Subcutaneous adipose tissue (tissue), 4 donors: ENCODE measurements around the gene SF3B5. TPM values are rescaled to one million over a fixed set of nuclear protein-coding genes. Genes with fewer than 3 reads are reported as not detected.

Experiments used
- CTCF ChIP-seq: fragments of 450-650 bp; IDR thresholded peaks from one replicate; pipeline ENCODE4 v1.5.1; 2016; ENCODE audit warnings: low read depth, mild to moderate bottlenecking, control low read depth, antibody characterized with exemption, moderate library complexity
- total RNA-seq, 4 donors: library from RNA; depleted of rRNA; stranded (reverse); fragments of >200 nt; gene quantifications; one replicate each; pipeline ENCODE4 v1.1.0, GENCODE V29; 2016

SF3B5 gene
- total RNA-seq = 100 to 1,000 TPM in 3 of 4 donors, 10 to 100 TPM in 1; 87.2 to 168 (median 128) TPM

GRCh38 chr6:144095134-144096002 lies at the start of gene SF3B5:
SF3B5 (minus strand) TSS chr6:144095573; CDS start chr6:144095497, 76 bp downstream.
- TF ChIP-seq CTCF = no peak

- TF ChIP-seq CTCF = no peak
Measured at GRCh38 chr6:144144996-144145395, 49.6 kb upstream of the SF3B5 start.

GRCh38 chr6:144143878-144144277 lies 48.5 kb upstream of the SF3B5 start:
- TF ChIP-seq CTCF = no peak

GRCh38 chr6:144143106-144143505 lies 47.7 kb upstream of the SF3B5 start:
- TF ChIP-seq CTCF = no peak

DNA sequence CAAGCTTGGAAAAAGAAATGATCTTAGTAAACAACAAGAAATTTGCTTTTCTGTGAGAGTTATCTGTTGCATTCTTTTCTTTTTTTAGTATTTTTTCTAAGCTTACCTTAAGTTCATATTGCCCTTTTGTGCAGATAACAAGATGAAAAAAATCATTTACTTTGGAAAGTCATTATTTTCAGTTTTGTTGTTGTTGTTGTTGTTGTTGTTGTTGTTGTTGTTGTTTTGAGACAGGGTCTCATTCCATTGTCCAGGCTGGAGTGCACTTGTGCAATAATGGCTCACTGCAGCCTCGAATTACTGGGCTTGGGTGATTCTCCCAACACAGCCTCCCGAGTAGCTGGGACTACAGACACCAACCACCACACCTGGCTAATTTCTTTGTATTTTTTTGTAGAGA lies 46.1 kb upstream of the SF3B5 start:
- TF ChIP-seq CTCF = no peak

DNA sequence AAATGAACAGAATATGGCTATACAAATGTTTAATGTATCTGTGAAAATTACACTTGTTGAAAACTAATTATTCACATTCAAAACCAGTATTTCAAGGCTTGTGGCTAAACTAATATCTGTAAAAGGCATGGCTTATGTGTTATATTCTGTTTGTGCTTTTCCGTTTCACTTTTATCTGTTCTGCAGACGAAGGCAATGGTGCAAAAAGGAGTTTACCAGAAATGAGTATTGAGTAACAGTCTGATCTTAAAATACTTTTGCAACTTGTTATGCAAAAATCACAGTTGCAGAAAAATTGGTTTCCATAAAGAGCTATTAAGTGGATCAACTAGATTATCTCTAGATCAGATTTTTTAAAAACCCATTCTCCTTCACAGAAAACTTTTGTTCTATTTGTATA lies 45.5 kb upstream of the SF3B5 start:
- no peak for TF ChIP-seq CTCF

DNA sequence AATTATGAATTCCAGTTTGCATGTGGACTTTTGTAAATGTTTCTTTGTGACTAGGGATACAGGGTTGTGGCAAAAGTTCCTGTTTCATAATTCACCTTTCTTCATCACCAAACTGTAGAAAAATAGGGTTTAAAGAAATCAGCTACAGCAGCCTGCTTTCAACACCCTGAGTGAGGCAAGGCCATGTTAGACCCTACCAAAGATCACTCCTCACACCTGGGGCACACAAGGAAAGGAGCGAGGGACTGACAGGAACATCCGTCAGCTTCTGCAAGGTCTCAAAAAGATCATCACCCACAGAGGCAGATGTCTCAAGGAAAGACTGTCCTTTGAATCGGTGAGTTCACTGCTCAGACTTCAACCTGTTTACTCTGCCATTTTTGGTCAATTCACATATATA lies 44.4 kb upstream of the SF3B5 start:
- TF ChIP-seq CTCF = no peak
